HepG2 (cell line): ENCODE data around the gene FRMD1. TPM values are rescaled to one million over a fixed set of nuclear protein-coding genes. Genes with fewer than 3 reads are reported as not detected.

Experiments used
- KLF12 ChIP-seq: sonication (generic); formaldehyde crosslinking; IDR thresholded peaks from 2 replicates; pipeline ENCODE4 v1.4.0; 2020; ENCODE audit warnings: missing genetic modification reagents, borderline replicate concordance
- NONO ChIP-seq, 2 experiments: fragments of 450-650 bp in 1 of 2; sonication (generic) in 1 of 2; formaldehyde crosslinking in 1 of 2; IDR thresholded peaks in 1 of 2; conservative IDR thresholded peaks in 1 of 2; 2 replicates each; pipeline versions ENCODE4 v1.6.1 to v1.8.0; 2017 to 2022; ENCODE audit warnings: mild to moderate bottlenecking in 1 of 2, missing genetic modification reagents in 1 of 2, moderate library complexity in 1 of 2
- SNAPC5 ChIP-seq: sonication (generic); formaldehyde crosslinking; IDR thresholded peaks from 2 replicates; pipeline ENCODE4 v1.8.1; 2023; ENCODE audit warnings: mild to moderate bottlenecking, missing genetic modification reagents, borderline replicate concordance
- ZNF280D ChIP-seq: sonication (generic); formaldehyde crosslinking; IDR thresholded peaks from 2 replicates; pipeline ENCODE4 v1.5.1; 2020; ENCODE audit warnings: mild to moderate bottlenecking, missing genetic modification reagents
- ZNF335 ChIP-seq: sonication (generic); formaldehyde crosslinking; IDR thresholded peaks from 2 replicates; pipeline ENCODE4 v1.4.0; 2020; ENCODE audit warnings: missing genetic modification reagents
- ZSCAN31 ChIP-seq: sonication (generic); formaldehyde crosslinking; IDR thresholded peaks from 2 replicates; pipeline ENCODE4 v1.5.0; 2020; ENCODE audit warnings: low read depth, mild to moderate bottlenecking, missing genetic modification reagents
- polyA plus RNA-seq, 8 experiments: library from polyadenylated mRNA; depleted of rRNA in 3 of 8; stranded (reverse) in 7 of 8; unstranded in 1 of 8; fragments of >200 nt; fragmentation: Illumina TruSeq in 4 of 8; extraction: Trizol in 4 of 8; gene quantifications; 2 replicates each; pipeline versions ENCODE4 v1.2.1 to v1.2.3, GENCODE V29; 2011 to 2016; ENCODE audit warnings: low read depth in 4 of 8, missing spikeins in 1 of 8, mixed read lengths in 1 of 8; ENCODE audit not compliant: insufficient read depth in 1 of 8
- total RNA-seq, 5 experiments: library from RNA; depleted of rRNA; stranded (reverse); fragments of >200 nt; fragmentation: Illumina TruSeq; extraction: Trizol; gene quantifications; 2 replicates each; pipeline ENCODE4 v1.2.3, GENCODE V29; 2016; ENCODE audit warnings: low read depth in 1 of 5
- TF ChIP-seq, protein P1 (sequence below): sonication (generic); formaldehyde crosslinking; IDR thresholded peaks from 2 replicates; pipeline ENCODE4 v1.9.0; 2022; ENCODE audit warnings: low read depth, missing genetic modification reagents

FRMD1 gene
- total and polyA plus RNA-seq, 2 of the 13 experiments (the other 11 are each of a cell fraction or from before 2014, with no cell fraction given): 0.01 TPM; not detected in 1

DNA sequence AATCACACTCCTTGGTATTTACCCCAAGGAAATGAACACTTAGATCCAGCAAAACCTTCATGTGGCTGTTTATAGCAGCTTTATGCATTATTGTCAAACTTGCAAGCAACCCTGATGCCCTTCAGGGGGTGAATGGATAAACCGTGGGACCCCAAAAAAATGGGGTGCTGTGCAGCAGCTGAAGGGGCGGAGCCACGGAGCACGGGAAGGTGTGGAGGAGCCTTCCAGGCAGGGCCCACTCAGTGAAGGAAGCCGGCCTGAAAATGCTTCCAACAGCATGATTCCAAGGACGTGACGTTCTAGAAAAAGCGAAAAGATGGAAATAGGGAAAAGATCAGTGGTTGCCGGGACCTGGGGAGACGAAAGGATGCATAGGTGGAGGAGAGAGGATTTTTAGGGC is 25.6 kb upstream of the FRMD1 start (continued):
- no peak for TF ChIP-seq ZNF280D (CRISPR knock-in tag)
- TF ChIP-seq KLF12 (CRISPR knock-in tag): no peak
- TF ChIP-seq ZNF335 (CRISPR knock-in tag): no peak
- no peak for TF ChIP-seq ZSCAN31 (CRISPR knock-in tag)
- TF ChIP-seq SNAPC5 (CRISPR knock-in tag): no peak
- TF ChIP-seq, protein P1, sequence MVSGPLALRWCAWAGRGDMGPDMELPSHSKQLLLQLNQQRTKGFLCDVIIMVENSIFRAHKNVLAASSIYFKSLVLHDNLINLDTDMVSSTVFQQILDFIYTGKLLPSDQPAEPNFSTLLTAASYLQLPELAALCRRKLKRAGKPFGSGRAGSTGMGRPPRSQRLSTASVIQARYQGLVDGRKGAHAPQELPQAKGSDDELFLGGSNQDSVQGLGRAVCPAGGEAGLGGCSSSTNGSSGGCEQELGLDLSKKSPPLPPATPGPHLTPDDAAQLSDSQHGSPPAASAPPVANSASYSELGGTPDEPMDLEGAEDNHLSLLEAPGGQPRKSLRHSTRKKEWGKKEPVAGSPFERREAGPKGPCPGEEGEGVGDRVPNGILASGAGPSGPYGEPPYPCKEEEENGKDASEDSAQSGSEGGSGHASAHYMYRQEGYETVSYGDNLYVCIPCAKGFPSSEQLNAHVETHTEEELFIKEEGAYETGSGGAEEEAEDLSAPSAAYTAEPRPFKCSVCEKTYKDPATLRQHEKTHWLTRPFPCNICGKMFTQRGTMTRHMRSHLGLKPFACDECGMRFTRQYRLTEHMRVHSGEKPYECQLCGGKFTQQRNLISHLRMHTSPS: no peak
- TF ChIP-seq NONO (IDR thresholded peaks at IDR 0.05): no peak
- no peak for TF ChIP-seq NONO (CRISPR knock-in tag; conservative IDR thresholded peaks at IDR 0.05)
- TF ChIP-seq, all 625 proteins: peak for 0
